K562 (cell line): Measurements from ENCODE around the gene WDR76. TPM values are rescaled to one million over a fixed set of nuclear protein-coding genes. Genes with fewer than 3 reads are reported as not detected.
A peak's percentile ranks its signal among the peaks of the same experiment; 100 is the strongest.

Experiments used
- BRCA1 ChIP-seq, 2 experiments: fragments of 450-650 bp in 1 of 2; sonication (generic) in 1 of 2; formaldehyde crosslinking in 1 of 2; IDR thresholded peaks; 2 replicates each; pipeline versions ENCODE4 v1.5.0 to v1.6.1; 2017 to 2020; ENCODE audit warnings: mild to moderate bottlenecking in 1 of 2, missing genetic modification reagents in 1 of 2
- CHD2 ChIP-seq: IDR thresholded peaks from 2 replicates; pipeline ENCODE4 v1.6.1; 2011; ENCODE audit warnings: low read depth, low read length
- COPS2 ChIP-seq: fragments of 450-650 bp; conservative IDR thresholded peaks from 2 replicates; pipeline ENCODE4 v1.6.1; 2016; ENCODE audit warnings: mild to moderate bottlenecking, moderate library complexity
- DPF2 ChIP-seq: fragments of 450-650 bp; IDR thresholded peaks from 2 replicates; pipeline ENCODE4 v1.6.1; 2016
- EWSR1 ChIP-seq: fragments of 450-650 bp; IDR thresholded peaks from 2 replicates; pipeline ENCODE4 v1.6.1; 2018; ENCODE audit warnings: borderline replicate concordance, mild to moderate bottlenecking, low read depth, moderate library complexity; ENCODE audit not compliant: partially characterized antibody
- FOS ChIP-seq: IDR thresholded peaks from 3 replicates; pipeline ENCODE4 v1.6.1; 2011; ENCODE audit not compliant: insufficient read length; ENCODE audit errors: extremely low read depth
- HMG20B ChIP-seq: fragments of 250-450 bp; sonication (Bioruptor Pico); IDR thresholded peaks from 2 replicates; pipeline ENCODE4 v1.5.0; 2021; ENCODE audit warnings: mild to moderate bottlenecking
- IFI16 ChIP-seq: fragments of 250-450 bp; sonication (Bioruptor Pico); IDR thresholded peaks from 2 replicates; pipeline ENCODE4 v2.1.2; 2022; ENCODE audit warnings: mild to moderate bottlenecking, inconsistent platforms
- POLR2H ChIP-seq: IDR thresholded peaks from 2 replicates; pipeline ENCODE4 v1.6.1; 2016; ENCODE audit warnings: missing genetic modification characterization, low read depth, mild to moderate bottlenecking, control low read depth, missing compliant biosample characterization, moderate library complexity
- TAL1 ChIP-seq: fragments of 450-650 bp; IDR thresholded peaks from 2 replicates; pipeline ENCODE4 v1.6.1; 2016; ENCODE audit warnings: mild to moderate bottlenecking
- TEAD2 ChIP-seq: fragments of 450-650 bp; IDR thresholded peaks from 2 replicates; pipeline ENCODE4 v1.6.1; 2016; ENCODE audit warnings: missing genetic modification characterization, control low read depth, missing compliant biosample characterization
- ZBTB8A ChIP-seq: fragments of 450-650 bp; IDR thresholded peaks from 2 replicates; pipeline ENCODE4 v1.6.1; 2018; ENCODE audit warnings: mild to moderate bottlenecking, moderate library complexity; ENCODE audit not compliant: partially characterized antibody
- ZFP1 ChIP-seq: fragments of 450-650 bp; formaldehyde crosslinking; IDR thresholded peaks from 2 replicates; pipeline ENCODE4 v1.4.0; 2020; ENCODE audit warnings: mild to moderate bottlenecking, mixed read lengths
- ZNF24 ChIP-seq: fragments of 450-650 bp; IDR thresholded peaks from 2 replicates; pipeline ENCODE4 v1.6.1; 2016
- ZNF561 ChIP-seq: fragments of 450-650 bp; formaldehyde crosslinking; conservative IDR thresholded peaks from 2 replicates; pipeline ENCODE4 v1.4.0; 2020; ENCODE audit warnings: mild to moderate bottlenecking, moderate library complexity
- ZNF668 ChIP-seq: fragments of 250-450 bp; sonication (Bioruptor Pico); IDR thresholded peaks from 2 replicates; pipeline ENCODE4 v1.8.0; 2022; ENCODE audit warnings: mild to moderate bottlenecking, inconsistent platforms
- ZNF780A ChIP-seq: fragments of 250-450 bp; sonication (Bioruptor Pico); IDR thresholded peaks from 2 replicates; pipeline ENCODE4 v1.5.0; 2021; ENCODE audit warnings: mild to moderate bottlenecking
- polyA plus RNA-seq, 8 experiments: library from polyadenylated mRNA; depleted of rRNA in 4 of 8; stranded (reverse) in 5 of 8; unstranded in 3 of 8; fragments of >200 nt; fragmentation: Nextera tagmentation in 2 of 8; fragmentation: Illumina TruSeq in 1 of 8; extraction: Ambion mirVana in 2 of 8; extraction: Trizol in 1 of 8; gene quantifications; 2 replicates each; pipeline versions ENCODE4 v1.2.1 to v1.2.3, GENCODE V29; 2011 to 2014; ENCODE audit warnings: inconsistent platforms in 1 of 8, missing spikeins in 1 of 8
- total RNA-seq, 7 experiments: library from RNA; depleted of rRNA in 6 of 7; stranded (reverse); fragments of >200 nt in 6 of 7; fragmentation: Illumina TruSeq in 2 of 7; extraction: Trizol in 2 of 7; gene quantifications; 2 replicates each; pipeline versions ENCODE4 v1.2.1 to v1.2.3, GENCODE V29; 2011 to 2021; ENCODE audit warnings: low replicate concordance in 1 of 7
- TF ChIP-seq, protein P1 (sequence below): sonication (generic); formaldehyde crosslinking; IDR thresholded peaks from 2 replicates; pipeline ENCODE4 v1.8.0; 2022; ENCODE audit warnings: mild to moderate bottlenecking, missing genetic modification reagents, borderline replicate concordance
- TF ChIP-seq, protein P2 (sequence below): fragments of 450-650 bp; IDR thresholded peaks from 2 replicates; pipeline ENCODE4 v1.6.1; 2018; ENCODE audit warnings: mild to moderate bottlenecking, low read depth; ENCODE audit not compliant: partially characterized antibody
- TF ChIP-seq, protein P3 (sequence below): sonication (generic); IDR thresholded peaks from 2 replicates; pipeline ENCODE4 v1.6.1; 2016
- TF ChIP-seq, protein P4 (sequence below): sonication (generic); formaldehyde crosslinking; IDR thresholded peaks from 2 replicates; pipeline ENCODE4 v1.8.0; 2022; ENCODE audit warnings: missing genetic modification reagents, mild to moderate bottlenecking, moderate library complexity, borderline replicate concordance
- TF ChIP-seq, protein P5 (sequence below): sonication (generic); formaldehyde crosslinking; IDR thresholded peaks from 2 replicates; pipeline ENCODE4 v1.8.0; 2022; ENCODE audit warnings: mild to moderate bottlenecking, low read depth, missing genetic modification reagents

WDR76 gene
- total and polyA plus RNA-seq, 9 of the 15 experiments (the other 6 are each of a cell fraction or from before 2014, with no cell fraction given), result 9.8 to 69.5 (median 44.4) TPM

DNA sequence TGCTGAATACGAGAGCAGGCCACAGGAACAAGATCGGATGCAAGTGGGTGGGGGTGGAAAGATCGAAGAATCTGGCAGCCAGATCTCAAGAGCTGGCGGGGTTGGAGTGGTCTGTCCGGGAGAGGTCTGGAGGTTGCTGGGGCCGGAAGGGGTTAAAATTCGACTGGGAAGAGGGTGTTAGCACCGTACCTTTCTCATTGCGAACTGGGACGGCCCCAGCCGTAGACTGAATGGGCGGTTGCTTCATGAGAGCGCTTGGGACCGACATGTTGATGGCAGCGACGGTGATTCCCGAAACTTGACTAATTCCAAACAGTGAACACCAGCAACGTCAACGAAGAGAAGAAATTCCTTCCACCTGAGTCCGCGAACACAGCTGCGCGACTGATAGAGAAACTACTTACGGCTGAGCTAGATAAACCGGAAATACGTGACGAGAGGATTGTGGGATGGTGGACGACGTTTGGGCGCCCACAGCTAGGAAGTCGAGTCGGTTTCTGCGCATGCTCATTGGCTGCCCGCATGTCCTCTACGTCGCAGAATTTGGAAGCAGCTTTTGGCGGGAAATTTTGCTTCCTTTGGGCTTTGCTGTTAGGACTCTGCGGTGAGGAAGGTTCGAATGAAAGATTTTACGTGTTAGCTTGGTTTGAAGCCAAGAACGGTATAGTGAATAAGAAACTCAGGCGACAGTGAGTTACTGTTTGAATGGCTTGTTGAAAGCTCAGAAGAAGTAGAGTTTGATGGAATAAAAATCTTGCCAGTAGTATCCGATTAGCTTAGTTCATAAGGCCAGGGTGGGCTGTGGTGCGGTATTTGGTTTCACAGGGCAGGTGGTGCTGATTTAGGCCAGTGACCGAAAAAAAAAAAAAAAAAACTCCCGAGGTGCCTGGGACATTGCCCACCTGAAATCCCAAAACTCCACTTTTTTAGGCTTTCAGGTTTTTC is 2.2 kb upstream of the WDR76 start, which contains the start of gene MFAP1 (continued):
- TF ChIP-seq TAL1 (no peak), IFI16 (CRISPR knock-in tag) (no peak), DPF2 (peak; percentile 67), ZBTB8A (no peak), ZFP1 (CRISPR knock-in tag) (no peak), POLR2H (tag) (peak; percentile 94), HMG20B (CRISPR knock-in tag) (no peak), FOS (no peak), ZNF668 (CRISPR knock-in tag) (no peak), CHD2 (no peak), ZNF561 (no peak), ZNF24 (no peak; the same call in 1 of the 2 replicates), TEAD2 (tag) (no peak), COPS2 (no peak), EWSR1 (no peak), BRCA1 (IDR thresholded peaks at IDR 0.05) (no peak), BRCA1 (CRISPR knock-in tag; IDR thresholded peaks at IDR 0.05) (no peak), ZNF780A (CRISPR knock-in tag) (no peak)
- TF ChIP-seq, protein P1, sequence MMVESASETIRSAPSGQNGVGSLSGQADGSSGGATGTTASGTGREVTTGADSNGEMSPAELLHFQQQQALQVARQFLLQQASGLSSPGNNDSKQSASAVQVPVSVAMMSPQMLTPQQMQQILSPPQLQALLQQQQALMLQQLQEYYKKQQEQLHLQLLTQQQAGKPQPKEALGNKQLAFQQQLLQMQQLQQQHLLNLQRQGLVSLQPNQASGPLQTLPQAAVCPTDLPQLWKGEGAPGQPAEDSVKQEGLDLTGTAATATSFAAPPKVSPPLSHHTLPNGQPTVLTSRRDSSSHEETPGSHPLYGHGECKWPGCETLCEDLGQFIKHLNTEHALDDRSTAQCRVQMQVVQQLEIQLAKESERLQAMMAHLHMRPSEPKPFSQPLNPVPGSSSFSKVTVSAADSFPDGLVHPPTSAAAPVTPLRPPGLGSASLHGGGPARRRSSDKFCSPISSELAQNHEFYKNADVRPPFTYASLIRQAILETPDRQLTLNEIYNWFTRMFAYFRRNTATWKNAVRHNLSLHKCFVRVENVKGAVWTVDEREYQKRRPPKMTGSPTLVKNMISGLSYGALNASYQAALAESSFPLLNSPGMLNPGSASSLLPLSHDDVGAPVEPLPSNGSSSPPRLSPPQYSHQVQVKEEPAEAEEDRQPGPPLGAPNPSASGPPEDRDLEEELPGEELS (CRISPR knock-in tag), result no peak; the same call in 1 of the 2 replicates
- TF ChIP-seq, protein P2, sequence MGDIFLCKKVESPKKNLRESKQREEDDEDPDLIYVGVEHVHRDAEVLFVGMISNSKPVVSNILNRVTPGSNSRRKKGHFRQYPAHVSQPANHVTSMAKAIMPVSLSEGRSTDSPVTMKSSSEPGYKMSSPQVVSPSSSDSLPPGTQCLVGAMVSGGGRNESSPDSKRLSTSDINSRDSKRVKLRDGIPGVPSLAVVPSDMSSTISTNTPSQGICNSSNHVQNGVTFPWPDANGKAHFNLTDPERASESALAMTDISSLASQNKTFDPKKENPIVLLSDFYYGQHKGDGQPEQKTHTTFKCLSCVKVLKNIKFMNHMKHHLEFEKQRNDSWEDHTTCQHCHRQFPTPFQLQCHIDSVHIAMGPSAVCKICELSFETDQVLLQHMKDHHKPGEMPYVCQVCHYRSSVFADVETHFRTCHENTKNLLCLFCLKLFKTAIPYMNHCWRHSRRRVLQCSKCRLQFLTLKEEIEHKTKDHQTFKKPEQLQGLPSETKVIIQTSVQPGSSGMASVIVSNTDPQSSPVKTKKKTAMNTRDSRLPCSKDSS, result no peak
- TF ChIP-seq, protein P3, sequence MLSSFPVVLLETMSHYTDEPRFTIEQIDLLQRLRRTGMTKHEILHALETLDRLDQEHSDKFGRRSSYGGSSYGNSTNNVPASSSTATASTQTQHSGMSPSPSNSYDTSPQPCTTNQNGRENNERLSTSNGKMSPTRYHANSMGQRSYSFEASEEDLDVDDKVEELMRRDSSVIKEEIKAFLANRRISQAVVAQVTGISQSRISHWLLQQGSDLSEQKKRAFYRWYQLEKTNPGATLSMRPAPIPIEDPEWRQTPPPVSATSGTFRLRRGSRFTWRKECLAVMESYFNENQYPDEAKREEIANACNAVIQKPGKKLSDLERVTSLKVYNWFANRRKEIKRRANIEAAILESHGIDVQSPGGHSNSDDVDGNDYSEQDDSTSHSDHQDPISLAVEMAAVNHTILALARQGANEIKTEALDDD, result no peak
- TF ChIP-seq, protein P4, sequence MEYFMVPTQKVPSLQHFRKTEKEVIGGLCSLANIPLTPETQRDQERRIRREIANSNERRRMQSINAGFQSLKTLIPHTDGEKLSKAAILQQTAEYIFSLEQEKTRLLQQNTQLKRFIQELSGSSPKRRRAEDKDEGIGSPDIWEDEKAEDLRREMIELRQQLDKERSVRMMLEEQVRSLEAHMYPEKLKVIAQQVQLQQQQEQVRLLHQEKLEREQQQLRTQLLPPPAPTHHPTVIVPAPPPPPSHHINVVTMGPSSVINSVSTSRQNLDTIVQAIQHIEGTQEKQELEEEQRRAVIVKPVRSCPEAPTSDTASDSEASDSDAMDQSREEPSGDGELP (CRISPR knock-in tag), result peak; percentile 97
- TF ChIP-seq, protein P5, sequence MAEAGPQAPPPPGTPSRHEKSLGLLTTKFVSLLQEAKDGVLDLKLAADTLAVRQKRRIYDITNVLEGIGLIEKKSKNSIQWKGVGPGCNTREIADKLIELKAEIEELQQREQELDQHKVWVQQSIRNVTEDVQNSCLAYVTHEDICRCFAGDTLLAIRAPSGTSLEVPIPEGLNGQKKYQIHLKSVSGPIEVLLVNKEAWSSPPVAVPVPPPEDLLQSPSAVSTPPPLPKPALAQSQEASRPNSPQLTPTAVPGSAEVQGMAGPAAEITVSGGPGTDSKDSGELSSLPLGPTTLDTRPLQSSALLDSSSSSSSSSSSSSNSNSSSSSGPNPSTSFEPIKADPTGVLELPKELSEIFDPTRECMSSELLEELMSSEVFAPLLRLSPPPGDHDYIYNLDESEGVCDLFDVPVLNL (CRISPR knock-in tag), result peak; percentile 92
